ENCODE data around the gene ERG. TPM values are rescaled to one million over a fixed set of nuclear protein-coding genes. Genes with fewer than 3 reads are reported as not detected.

The ERG gene
- total RNA-seq, 1 experiment from 2014 or later: 0.11 TPM

DNA sequence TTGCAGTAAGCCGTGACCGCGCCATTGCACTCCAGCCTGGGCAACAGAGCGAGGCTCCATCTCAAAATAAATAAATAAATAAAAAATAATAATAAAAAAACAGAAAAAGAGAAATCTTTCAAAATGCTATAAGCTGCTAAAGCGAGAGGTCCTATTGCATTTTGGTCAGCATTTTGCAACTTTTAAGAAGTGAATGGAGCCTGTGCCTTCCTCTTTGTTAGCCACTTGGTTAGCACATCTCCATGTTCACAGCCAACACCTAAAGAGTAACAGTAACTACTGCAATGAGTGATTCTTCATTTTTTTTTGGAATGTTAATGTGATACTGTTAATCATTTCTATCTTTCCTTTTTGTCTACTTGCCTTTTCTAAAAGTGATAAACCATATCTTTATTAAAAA is 80.6 kb downstream of the ERG start:
- H4K5ac ChIP-seq (ENCODE audit: insufficient read length, low read depth, low read length): no peak overlapping the region

More for the DNA sequence above, 80.6 kb downstream of the ERG start:
- Histone ChIP-seq H2BK20ac (ENCODE audit: low read depth, low read length, poor library complexity, severe bottlenecking) (no peak overlapping the region), H2AK5ac (ENCODE audit: insufficient read length, low read length) (no peak overlapping the region), H3T11ph (ENCODE audit: low read length) (no peak overlapping the region), H3K14ac (ENCODE audit: insufficient read depth, low read length) (no peak overlapping the region), H2BK12ac (ENCODE audit: insufficient read length, low read depth, low read length) (no peak overlapping the region), H2BK15ac (ENCODE audit: low read depth, low read length) (no peak overlapping the region), H2BK120ac (ENCODE audit: low read depth, low read length, poor library complexity, severe bottlenecking) (no peak overlapping the region), H3K56ac (ENCODE audit: insufficient read length, low read depth, low read length) (no peak overlapping the region), H3K23ac (ENCODE audit: insufficient read length, low read depth, low read length) (no peak overlapping the region), H4K20me1 (ENCODE audit: control insufficient read depth, insufficient read depth, insufficient read length) (no peaks in the 10 kb centered on the region), H4K8ac (replicated peaks; ENCODE audit: insufficient read length, low read depth, low read length) (no peak overlapping the region), H3K27me3 (ENCODE audit: insufficient read depth, low read length) (no peaks in the 10 kb centered on the region), H3K4ac (ENCODE audit: low read depth, low read length) (no peak overlapping the region), H3K79me2 (ENCODE audit: insufficient read depth, low read length) (no peaks in the 10 kb centered on the region), H3K18ac (ENCODE audit: insufficient read length, low read depth, low read length) (no peak overlapping the region), H2BK5ac (ENCODE audit: insufficient read length, low read length) (no peak overlapping the region), H3K9me3 (ENCODE audit: control insufficient read depth, low read depth, low read length) (no peaks in the 10 kb centered on the region), H3K4me2 (ENCODE audit: insufficient read depth, insufficient read length, low read length) (no peak overlapping the region), H4K91ac (ENCODE audit: insufficient read length, low read depth, low read length) (no peak overlapping the region), H3K79me1 (ENCODE audit: insufficient read depth, low read depth, low read length, poor library complexity, severe bottlenecking) (no peaks in the 10 kb centered on the region), H3K9ac (ENCODE audit: extremely low read depth, insufficient read length, low read length) (no peak overlapping the region), H3K4me1 (ENCODE audit: insufficient read depth, low read length) (peaks cover 3% of the 10 kb centered on the region; the same call in 1 of the 2 replicates), H3K23me2 (ENCODE audit: insufficient read length, low read depth, low read length, poor library complexity, severe bottlenecking) (no peaks in the 10 kb centered on the region), H3K27ac (ENCODE audit: insufficient read length, low read depth, low read length) (no peak overlapping the region), H2AFZ (ENCODE audit: low read length) (no peak overlapping the region)
- H3K9me3 Mint-ChIP-seq: no peaks in the 10 kb centered on the region
- no peak overlapping the region for H3K4me3 Mint-ChIP-seq
- H3K36me3 Mint-ChIP-seq (ENCODE audit: insufficient read depth in 1 of 3, low read depth in 3 of 3): no peaks in the 10 kb centered on the region
- TF ChIP-seq, protein P1, sequence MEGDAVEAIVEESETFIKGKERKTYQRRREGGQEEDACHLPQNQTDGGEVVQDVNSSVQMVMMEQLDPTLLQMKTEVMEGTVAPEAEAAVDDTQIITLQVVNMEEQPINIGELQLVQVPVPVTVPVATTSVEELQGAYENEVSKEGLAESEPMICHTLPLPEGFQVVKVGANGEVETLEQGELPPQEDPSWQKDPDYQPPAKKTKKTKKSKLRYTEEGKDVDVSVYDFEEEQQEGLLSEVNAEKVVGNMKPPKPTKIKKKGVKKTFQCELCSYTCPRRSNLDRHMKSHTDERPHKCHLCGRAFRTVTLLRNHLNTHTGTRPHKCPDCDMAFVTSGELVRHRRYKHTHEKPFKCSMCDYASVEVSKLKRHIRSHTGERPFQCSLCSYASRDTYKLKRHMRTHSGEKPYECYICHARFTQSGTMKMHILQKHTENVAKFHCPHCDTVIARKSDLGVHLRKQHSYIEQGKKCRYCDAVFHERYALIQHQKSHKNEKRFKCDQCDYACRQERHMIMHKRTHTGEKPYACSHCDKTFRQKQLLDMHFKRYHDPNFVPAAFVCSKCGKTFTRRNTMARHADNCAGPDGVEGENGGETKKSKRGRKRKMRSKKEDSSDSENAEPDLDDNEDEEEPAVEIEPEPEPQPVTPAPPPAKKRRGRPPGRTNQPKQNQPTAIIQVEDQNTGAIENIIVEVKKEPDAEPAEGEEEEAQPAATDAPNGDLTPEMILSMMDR (conservative IDR thresholded peaks at IDR 0.05): no peak
- WGBS (ENCODE audit: extremely low coverage, insufficient read length, low lambda C conversion rate): no CpG with 5 or more reads among the region's 5 CpGs
- peaks cover 5% of the 10 kb centered on the region for H3K27me3 Mint-ChIP-seq (ENCODE audit: low read depth)
- peaks cover 11% of the 10 kb centered on the region in 2 experiments for H3K4me1 Mint-ChIP-seq
- H3K27ac Mint-ChIP-seq: no peak overlapping the region
- no peak for DNase-seq

All from H9 (cell line).